ENCODE measurements around the gene ZXDC.

DNA sequence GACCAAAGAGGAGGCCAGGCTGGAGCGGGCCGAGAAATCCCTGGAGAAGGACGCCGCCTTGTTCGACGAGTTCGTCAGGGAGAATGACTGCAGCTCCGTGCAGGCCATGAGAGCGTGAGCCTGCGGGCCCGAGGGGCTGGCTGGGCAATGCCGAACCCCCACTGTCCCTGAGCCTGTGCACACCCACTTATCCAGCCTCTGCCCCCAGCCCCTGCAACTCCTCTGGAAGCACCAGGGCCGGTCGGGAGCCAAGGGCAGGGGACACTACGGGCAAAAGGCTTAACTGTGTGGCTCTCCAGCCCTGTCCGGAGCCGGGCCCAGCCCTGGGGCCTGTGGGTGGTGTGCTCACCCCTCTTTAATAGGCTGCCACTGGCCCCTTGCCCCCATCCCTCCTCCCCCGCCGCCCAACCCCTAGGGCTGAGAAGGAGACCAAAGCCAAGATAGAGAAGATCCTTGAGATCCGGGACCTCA is 57.0 kb downstream of the ZXDC start:
- TF ChIP-seq POLR2A (IDR thresholded peaks at IDR 0.05; ENCODE audit: low read depth, low read length) = no peak
- TF ChIP-seq TAF1 (IDR thresholded peaks at IDR 0.05; ENCODE audit: low read depth, low read length) = no peak
- no peak for TF ChIP-seq POLR2AphosphoS5 (IDR thresholded peaks at IDR 0.05; ENCODE audit: low read depth, low read length)
- no peak for TF ChIP-seq SPI1 (IDR thresholded peaks at IDR 0.05; ENCODE audit: low read depth, low read length)
- no peak for TF ChIP-seq POU2F2 (IDR thresholded peaks at IDR 0.05; ENCODE audit: low read depth, low read length)
- TF ChIP-seq PAX5 (IDR thresholded peaks at IDR 0.05; ENCODE audit: insufficient read depth, low read length, severe bottlenecking) = no peak

Data from GM12891 (cell line).